ENCODE measurements around the gene AUTS2.

AUTS2 gene

GRCh38 chr7:70680743-70681468 lies 1082.6 kb downstream of the AUTS2 start:
- TF ChIP-seq CTCF (IDR thresholded peaks at IDR 0.05) = no peak

- TF ChIP-seq CTCF (IDR thresholded peaks at IDR 0.05) = no peak
Measured at GRCh38 chr7:70681469-70682350, 1083.4 kb downstream of the AUTS2 start.

GRCh38 chr7:70684173-70684572 lies 1085.9 kb downstream of the AUTS2 start:
- no peak for TF ChIP-seq CTCF (IDR thresholded peaks at IDR 0.05)

GRCh38 chr7:70693321-70693685 lies 1095.0 kb downstream of the AUTS2 start:
- no peak for TF ChIP-seq CTCF (IDR thresholded peaks at IDR 0.05)

GRCh38 chr7:70693686-70694433 lies 1095.6 kb downstream of the AUTS2 start:
- no peak for TF ChIP-seq CTCF (IDR thresholded peaks at IDR 0.05)

- TF ChIP-seq CTCF (IDR thresholded peaks at IDR 0.05) = no peak
Measured at GRCh38 chr7:70694434-70694970, 1096.2 kb downstream of the AUTS2 start.

Measured in LNCAP (cell line).